ENCODE data around the gene ZBED3.

DNA sequence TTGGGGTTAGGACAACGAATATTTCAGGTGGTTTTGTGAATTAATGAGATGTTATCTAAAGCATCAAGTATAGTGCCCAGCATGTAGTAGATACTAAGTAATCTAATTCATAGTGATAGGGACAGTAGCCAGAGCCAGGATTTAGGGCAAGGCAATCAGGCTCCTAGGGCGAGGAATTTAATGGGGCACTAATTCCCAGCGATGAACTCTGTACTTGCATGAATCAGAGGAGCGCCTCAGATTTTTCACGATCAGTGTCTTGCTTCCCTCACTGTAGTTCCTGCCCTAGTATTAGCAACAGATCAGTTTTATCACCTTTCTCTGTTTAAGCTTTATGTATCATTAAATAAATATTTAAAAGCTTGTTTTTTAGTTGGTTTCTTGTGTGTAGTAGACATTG is 53.7 kb downstream of the ZBED3 start:
- TF ChIP-seq, protein P1, sequence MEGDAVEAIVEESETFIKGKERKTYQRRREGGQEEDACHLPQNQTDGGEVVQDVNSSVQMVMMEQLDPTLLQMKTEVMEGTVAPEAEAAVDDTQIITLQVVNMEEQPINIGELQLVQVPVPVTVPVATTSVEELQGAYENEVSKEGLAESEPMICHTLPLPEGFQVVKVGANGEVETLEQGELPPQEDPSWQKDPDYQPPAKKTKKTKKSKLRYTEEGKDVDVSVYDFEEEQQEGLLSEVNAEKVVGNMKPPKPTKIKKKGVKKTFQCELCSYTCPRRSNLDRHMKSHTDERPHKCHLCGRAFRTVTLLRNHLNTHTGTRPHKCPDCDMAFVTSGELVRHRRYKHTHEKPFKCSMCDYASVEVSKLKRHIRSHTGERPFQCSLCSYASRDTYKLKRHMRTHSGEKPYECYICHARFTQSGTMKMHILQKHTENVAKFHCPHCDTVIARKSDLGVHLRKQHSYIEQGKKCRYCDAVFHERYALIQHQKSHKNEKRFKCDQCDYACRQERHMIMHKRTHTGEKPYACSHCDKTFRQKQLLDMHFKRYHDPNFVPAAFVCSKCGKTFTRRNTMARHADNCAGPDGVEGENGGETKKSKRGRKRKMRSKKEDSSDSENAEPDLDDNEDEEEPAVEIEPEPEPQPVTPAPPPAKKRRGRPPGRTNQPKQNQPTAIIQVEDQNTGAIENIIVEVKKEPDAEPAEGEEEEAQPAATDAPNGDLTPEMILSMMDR (IDR thresholded peaks at IDR 0.05): no peak
- no peak for TF ChIP-seq POLR2A (IDR thresholded peaks at IDR 0.05)
